B cell (primary cell): ENCODE data around the gene EBF3. TPM values are rescaled to one million over a fixed set of nuclear protein-coding genes. Genes with fewer than 3 reads are reported as not detected.

Experiments used
- ATAC-seq: fragments of 200-7000 bp; cut with Tn5 transposase; one replicate; pipeline ENCODE4 v1.10.0; 2021; ENCODE audit warnings: low read depth, mild to moderate bottlenecking, moderate number of reproducible peaks, moderate library complexity
- CTCF ChIA-PET: fragments of 350-600 bp; sonication (Branson Sonifier 250); formaldehyde crosslinking; loops from one replicate; lab custom pipeline; 2021; ENCODE audit warnings: antibody characterized with exemption, inconsistent platforms; lab: Charles Lee
- POLR2A ChIA-PET: fragments of 350-600 bp; sonication (Branson Sonifier 250); formaldehyde crosslinking; loops from one replicate; lab custom pipeline; 2021; ENCODE audit warnings: antibody characterized with exemption; lab: Charles Lee
- DNase-seq: peaks from one replicate; pipeline ENCODE4 v3.0.0; 2013
- H2AFZ ChIP-seq: 2 replicates; pipeline ENCODE4 v1.6.1; 2012; ENCODE audit warnings: mild to moderate bottlenecking, low read depth, low read length; ENCODE audit not compliant: insufficient read depth, poor library complexity, severe bottlenecking
- H3K27ac ChIP-seq, 2 donors: 1 replicate in 1 of 2; 2 replicates in 1 of 2; pipeline ENCODE4 v1.5.1; 2012 to 2013; ENCODE audit warnings: low read length in 2 of 2, mild to moderate bottlenecking in 2 of 2, moderate library complexity in 1 of 2
- H3K27me3 ChIP-seq, 4 experiments: fragments of 200-600 bp in 1 of 4; sonication (generic) in 1 of 4; replicated peaks in 1 of 4; 1 replicate in 2 of 4; 2 replicates in 2 of 4; pipeline versions ENCODE4 v1.6.1 to v1.7.0; 2013 to 2016; ENCODE audit warnings: low read length in 3 of 4, mild to moderate bottlenecking in 2 of 4, mixed read lengths in 1 of 4, moderate library complexity in 1 of 4; ENCODE audit not compliant: insufficient read depth in 4 of 4, control insufficient read depth in 3 of 4; ENCODE audit errors: control extremely low read depth in 1 of 4
- H3K36me3 ChIP-seq, 2 experiments: replicated peaks in 1 of 2; 1 replicate in 1 of 2; 2 replicates in 1 of 2; pipeline versions ENCODE4 v1.6.1 to v1.7.1; 2013; ENCODE audit warnings: low read length in 1 of 2; ENCODE audit not compliant: insufficient read depth in 2 of 2, control insufficient read depth in 1 of 2; ENCODE audit errors: control extremely low read depth in 1 of 2, extremely low read depth in 1 of 2
- H3K4me1 ChIP-seq, 2 donors: fragments of 200-600 bp in 1 of 2; sonication (generic) in 1 of 2; 1 replicate in 1 of 2; 2 replicates in 1 of 2; pipeline versions ENCODE4 v1.5.1 to v1.6.1; 2013 to 2017; ENCODE audit warnings: low read length in 2 of 2; ENCODE audit not compliant: control insufficient read depth in 2 of 2, insufficient read depth in 2 of 2
- H3K4me2 ChIP-seq: replicated peaks from 2 replicates; pipeline ENCODE3; 2012; ENCODE audit warnings: mild to moderate bottlenecking, low read depth, low read length; ENCODE audit not compliant: poor library complexity, severe bottlenecking
- H3K4me3 ChIP-seq, 5 experiments: fragments of 200-600 bp in 1 of 5; sonication (generic) in 1 of 5; 1 replicate in 3 of 5; 2 replicates in 2 of 5; pipeline versions ENCODE4 v1.5.1 to v1.7.0; 2011 to 2016; ENCODE audit warnings: low read length in 4 of 5, mild to moderate bottlenecking in 4 of 5, low read depth in 2 of 5, control low read depth in 1 of 5, moderate library complexity in 1 of 5; ENCODE audit not compliant: insufficient read depth in 1 of 5; ENCODE audit errors: control extremely low read depth in 1 of 5, extremely low read depth in 1 of 5
- H3K79me2 ChIP-seq: fragments of 200-600 bp; sonication (generic); one replicate; pipeline ENCODE4 v1.6.0; 2016; ENCODE audit warnings: low read length; ENCODE audit not compliant: control insufficient read depth, insufficient read depth
- H3K9ac ChIP-seq: fragments of 200-600 bp; sonication (generic); 2 replicates; pipeline ENCODE4 v1.6.1; 2017; ENCODE audit warnings: mild to moderate bottlenecking, low read length, moderate library complexity
- H3K9me3 ChIP-seq, 3 donors: one replicate each; pipeline versions ENCODE4 v1.6.1 to v1.7.1; 2013; ENCODE audit warnings: low read length in 2 of 3; ENCODE audit not compliant: control insufficient read depth in 2 of 3, insufficient read depth in 1 of 3; ENCODE audit errors: control extremely low read depth in 1 of 3
- H4K20me1 ChIP-seq: 2 replicates; pipeline ENCODE4 v1.6.0; 2012; ENCODE audit warnings: mild to moderate bottlenecking, low read length; ENCODE audit not compliant: insufficient read depth, control insufficient read depth, poor library complexity, severe bottlenecking
- H3K27ac Mint-ChIP-seq: one replicate; pipeline ENCODE4 v1.8.0; 2021; ENCODE audit warnings: mixed read lengths
- H3K27me3 Mint-ChIP-seq: one replicate; pipeline ENCODE4 v1.8.0; 2021; ENCODE audit warnings: mixed read lengths
- H3K4me1 Mint-ChIP-seq: one replicate; pipeline ENCODE4 v1.8.0; 2021; ENCODE audit warnings: mixed read lengths
- H3K4me3 Mint-ChIP-seq: one replicate; pipeline ENCODE4 v1.8.0; 2021; ENCODE audit warnings: mixed read lengths
- H3K9me3 Mint-ChIP-seq: one replicate; pipeline ENCODE4 v1.8.0; 2022; ENCODE audit warnings: mixed read lengths; ENCODE audit not compliant: insufficient read depth
- EZH2 ChIP-seq: IDR thresholded peaks from 2 replicates; pipeline ENCODE4 v1.6.1; 2012; ENCODE audit warnings: borderline replicate concordance, low read depth, mild to moderate bottlenecking, moderate library complexity, low read length; ENCODE audit not compliant: insufficient read depth, poor library complexity, severe bottlenecking
- WGBS: methylation state at CpG from one replicate; pipeline ENCODE4 v1.1.5; 2013; ENCODE audit warnings: missing lambda C conversion rate; ENCODE audit not compliant: insufficient coverage; 5-methylcytosine and 5-hydroxymethylcytosine counted together
- intact Hi-C: fragments of 100-400 bp; cut with micrococcal nuclease; formaldehyde crosslinking; loops from one replicate; pipeline ENCODE4 v1.10.0; 2022
- polyA plus RNA-seq: library from polyadenylated mRNA; depleted of rRNA; stranded (reverse); fragments of >200 nt; gene quantifications from 2 replicates; pipeline ENCODE4 v1.2.3, GENCODE V29; 2012
- total RNA-seq, 2 donors: library from RNA; stranded (reverse); fragments of 120-200 nt in 1 of 2; gene quantifications; 1 replicate in 1 of 2; 2 replicates in 1 of 2; pipeline versions ENCODE4 v1.2.3 to v1.2.4, GENCODE V29; 2013 to 2022
- TF ChIP-seq, protein P1 (sequence below): fragments of 200-600 bp; IDR thresholded peaks from one replicate; pipeline ENCODE4 v1.8.0; 2022; ENCODE audit warnings: antibody characterized with exemption, mild to moderate bottlenecking

EBF3 gene
- total and polyA plus RNA-seq, 2 donors (not counting 1 experiment from before 2014, with no cell fraction given): not detected

DNA sequence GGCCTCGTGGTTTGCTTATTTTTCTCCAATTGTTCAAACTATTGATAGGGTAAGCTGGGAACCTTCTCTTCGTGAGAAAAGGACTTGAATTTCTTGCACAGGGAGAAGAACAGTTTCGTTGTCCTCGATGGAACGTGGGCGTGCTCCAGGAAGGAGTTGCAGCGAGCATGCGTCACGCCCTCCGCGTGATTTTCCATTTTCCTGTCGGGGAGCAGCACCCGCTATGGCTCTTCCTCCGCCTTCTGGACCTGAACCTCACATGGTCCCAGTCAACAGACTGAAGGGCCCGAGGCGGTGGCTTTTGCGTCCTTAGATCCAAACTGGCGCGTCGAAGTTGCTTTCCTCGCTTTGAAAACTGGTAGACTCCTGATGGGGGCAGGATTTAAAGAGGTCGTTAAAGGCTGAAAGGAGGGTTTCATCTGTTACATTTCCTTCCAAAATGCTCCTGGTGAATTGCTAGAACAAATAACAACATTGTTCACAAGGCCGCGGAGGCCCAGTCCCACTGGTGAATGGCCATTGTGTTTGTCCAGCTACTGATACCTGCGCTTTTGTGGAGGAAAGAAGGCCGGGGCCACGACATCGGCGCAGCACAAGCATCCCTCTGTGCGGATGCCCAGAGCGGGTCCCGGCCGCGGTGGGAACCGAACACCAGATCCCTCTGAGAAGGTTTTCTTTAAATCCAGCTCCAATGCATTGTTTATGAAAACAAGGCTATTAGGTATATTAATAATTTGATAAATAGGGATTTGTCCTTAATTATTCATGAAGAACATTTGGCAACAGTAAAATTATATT lies 75.9 kb downstream of the EBF3 start:
- 96% methylated on average over 24 of the region's 35 CpGs for WGBS
- ATAC-seq: no peak
- Histone ChIP-seq H3K4me1 (no peaks in the 10 kb centered on the region), H3K79me2 (no peaks in the 10 kb centered on the region), H3K27ac (no peak overlapping the region), H4K20me1 (no peaks in the 10 kb centered on the region), H3K9ac (no peak overlapping the region), H3K4me3 (no peak overlapping the region), H3K27me3 (no peaks in the 10 kb centered on the region), H3K4me2 (no peak overlapping the region), H3K9me3 (no peaks in the 10 kb centered on the region), H3K36me3 (no peaks in the 10 kb centered on the region), H2AFZ (no peak overlapping the region)
- H3K4me1 Mint-ChIP-seq: no peaks in the 10 kb centered on the region
- POLR2A ChIA-PET: no interaction called here
- no peak for DNase-seq
- H3K27ac Mint-ChIP-seq: no peak overlapping the region
- H3K4me3 Mint-ChIP-seq: no peak overlapping the region
- H3K27me3 Mint-ChIP-seq: peaks cover 4% of the 10 kb centered on the region
- CTCF ChIA-PET: interaction anchor here (0.8 kb wide), 2 partner anchors 9 to 221 kb away, joined by 3 read pairs; no protein-coding TSS in a partner anchor
- intact Hi-C loops: loop anchor here (5.0 kb wide), 1 partner anchor 239 kb away; no protein-coding TSS in a partner anchor
- H3K9me3 Mint-ChIP-seq: no peaks in the 10 kb centered on the region
- no peak for TF ChIP-seq EZH2
- TF ChIP-seq, protein P1, sequence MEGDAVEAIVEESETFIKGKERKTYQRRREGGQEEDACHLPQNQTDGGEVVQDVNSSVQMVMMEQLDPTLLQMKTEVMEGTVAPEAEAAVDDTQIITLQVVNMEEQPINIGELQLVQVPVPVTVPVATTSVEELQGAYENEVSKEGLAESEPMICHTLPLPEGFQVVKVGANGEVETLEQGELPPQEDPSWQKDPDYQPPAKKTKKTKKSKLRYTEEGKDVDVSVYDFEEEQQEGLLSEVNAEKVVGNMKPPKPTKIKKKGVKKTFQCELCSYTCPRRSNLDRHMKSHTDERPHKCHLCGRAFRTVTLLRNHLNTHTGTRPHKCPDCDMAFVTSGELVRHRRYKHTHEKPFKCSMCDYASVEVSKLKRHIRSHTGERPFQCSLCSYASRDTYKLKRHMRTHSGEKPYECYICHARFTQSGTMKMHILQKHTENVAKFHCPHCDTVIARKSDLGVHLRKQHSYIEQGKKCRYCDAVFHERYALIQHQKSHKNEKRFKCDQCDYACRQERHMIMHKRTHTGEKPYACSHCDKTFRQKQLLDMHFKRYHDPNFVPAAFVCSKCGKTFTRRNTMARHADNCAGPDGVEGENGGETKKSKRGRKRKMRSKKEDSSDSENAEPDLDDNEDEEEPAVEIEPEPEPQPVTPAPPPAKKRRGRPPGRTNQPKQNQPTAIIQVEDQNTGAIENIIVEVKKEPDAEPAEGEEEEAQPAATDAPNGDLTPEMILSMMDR: no peak

DNA sequence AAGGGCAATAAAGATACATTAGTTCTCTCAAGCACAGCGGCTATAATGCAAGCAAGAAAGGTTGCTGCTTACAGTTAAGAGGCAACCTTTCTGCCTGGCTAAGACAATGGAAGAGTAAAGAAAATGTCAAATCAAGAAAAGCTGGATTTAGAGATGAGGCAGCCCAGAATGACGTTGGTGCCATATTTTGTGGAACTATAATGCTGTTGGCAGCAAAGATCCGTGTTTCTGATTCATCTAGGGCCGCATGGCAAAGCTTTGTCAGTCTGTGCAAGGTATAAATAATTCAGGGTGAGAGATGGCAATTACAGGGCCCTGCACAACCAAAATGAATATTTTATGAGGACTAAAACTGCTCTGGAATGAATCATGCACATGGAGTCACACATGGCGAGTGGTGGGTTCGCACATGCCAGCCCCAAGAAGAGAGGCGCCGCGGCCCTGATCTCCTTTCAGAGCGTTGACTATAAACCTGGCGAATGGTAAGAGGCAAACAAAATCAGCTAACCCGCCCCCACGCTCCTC lies 76.6 kb downstream of the EBF3 start:
- H3K9me3 ChIP-seq: no peaks in the 10 kb centered on the region
- H3K4me3 ChIP-seq: no peak overlapping the region
- H3K4me3 Mint-ChIP-seq: no peak overlapping the region
- DNase-seq (no peak), ATAC-seq (no peak)
- POLR2A ChIA-PET: no interaction called here
- WGBS: 94% methylated on average over 13 of the region's 13 CpGs
- no peak overlapping the region for H2AFZ ChIP-seq
- TF ChIP-seq, protein P1: no peak
- TF ChIP-seq EZH2: no peak
- H3K4me1 Mint-ChIP-seq: no peaks in the 10 kb centered on the region
- H3K9me3 Mint-ChIP-seq: no peaks in the 10 kb centered on the region
- H3K9ac ChIP-seq: no peak overlapping the region
- no peaks in the 10 kb centered on the region for H4K20me1 ChIP-seq
- H3K4me1 ChIP-seq: no peaks in the 10 kb centered on the region
- peaks cover 4% of the 10 kb centered on the region for H3K27me3 Mint-ChIP-seq
- CTCF ChIA-PET: no interaction called here
- no peaks in the 10 kb centered on the region for H3K36me3 ChIP-seq
- intact Hi-C loops: loop anchor here (5.0 kb wide), 1 partner anchor 240 kb away; no protein-coding TSS in a partner anchor
- no peak overlapping the region for H3K27ac ChIP-seq
- no peak overlapping the region for H3K4me2 ChIP-seq
- no peaks in the 10 kb centered on the region for H3K27me3 ChIP-seq
- H3K27ac Mint-ChIP-seq: no peak overlapping the region
- H3K79me2 ChIP-seq: no peaks in the 10 kb centered on the region
